Fibroblast of lung (primary cell): ENCODE data around the gene GRHPR.

ENCODE experiments used
- EZH2 ChIP-seq: IDR thresholded peaks from 2 replicates; pipeline ENCODE4 v1.5.1; 2012; ENCODE audit warnings: low read length, control low read depth, mild to moderate bottlenecking; ENCODE audit errors: missing control alignments
- TF ChIP-seq, protein P1 (sequence below), 2 donors: IDR thresholded peaks in 1 of 2; conservative IDR thresholded peaks in 1 of 2; 1 replicate in 1 of 2; 2 replicates in 1 of 2; pipeline ENCODE4 v1.5.1; 2011 to 2012; ENCODE audit warnings: low read length in 2 of 2, control low read depth in 1 of 2, inconsistent platforms in 1 of 2, low read depth in 1 of 2, mild to moderate bottlenecking in 1 of 2

DNA sequence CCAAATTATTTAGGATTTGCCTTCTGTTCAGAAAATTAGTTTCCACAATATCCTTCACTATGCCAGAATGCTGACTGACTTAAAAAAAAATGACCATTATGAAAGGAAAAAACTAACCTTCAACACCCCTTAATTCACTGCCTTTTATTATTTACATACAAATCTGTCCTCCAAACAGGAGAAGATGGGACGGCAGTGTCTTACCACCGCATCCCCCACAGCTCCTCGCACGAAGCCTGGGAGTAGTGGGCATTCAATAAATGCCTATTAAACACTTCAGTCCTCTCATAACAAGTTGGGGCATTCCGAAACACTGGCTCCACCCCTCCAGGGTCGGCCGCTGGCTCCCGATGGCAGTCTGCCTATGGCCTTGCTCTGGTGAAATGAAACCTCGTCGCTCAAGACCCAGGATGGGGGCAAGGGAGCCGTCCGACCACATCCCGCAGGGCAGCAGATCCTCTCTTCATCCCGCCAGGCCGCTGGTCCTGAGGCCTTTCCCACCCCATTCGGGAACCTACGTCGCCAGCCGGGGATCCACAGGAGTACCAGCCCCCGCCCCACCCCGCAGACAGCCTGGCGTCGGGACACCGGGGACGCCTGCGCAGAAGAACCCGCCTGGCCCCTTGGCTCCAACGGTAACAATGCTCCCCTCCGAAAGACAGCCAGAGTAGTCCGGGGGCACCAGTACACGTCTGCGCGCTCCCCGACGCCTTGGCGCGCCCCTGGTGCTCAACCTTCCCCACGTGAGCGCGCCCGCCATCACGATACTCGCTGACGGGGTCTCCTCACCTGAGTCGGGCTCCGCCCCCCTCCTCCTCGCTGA, 42.1 kb downstream of the GRHPR start:
- TF ChIP-seq, protein P1, sequence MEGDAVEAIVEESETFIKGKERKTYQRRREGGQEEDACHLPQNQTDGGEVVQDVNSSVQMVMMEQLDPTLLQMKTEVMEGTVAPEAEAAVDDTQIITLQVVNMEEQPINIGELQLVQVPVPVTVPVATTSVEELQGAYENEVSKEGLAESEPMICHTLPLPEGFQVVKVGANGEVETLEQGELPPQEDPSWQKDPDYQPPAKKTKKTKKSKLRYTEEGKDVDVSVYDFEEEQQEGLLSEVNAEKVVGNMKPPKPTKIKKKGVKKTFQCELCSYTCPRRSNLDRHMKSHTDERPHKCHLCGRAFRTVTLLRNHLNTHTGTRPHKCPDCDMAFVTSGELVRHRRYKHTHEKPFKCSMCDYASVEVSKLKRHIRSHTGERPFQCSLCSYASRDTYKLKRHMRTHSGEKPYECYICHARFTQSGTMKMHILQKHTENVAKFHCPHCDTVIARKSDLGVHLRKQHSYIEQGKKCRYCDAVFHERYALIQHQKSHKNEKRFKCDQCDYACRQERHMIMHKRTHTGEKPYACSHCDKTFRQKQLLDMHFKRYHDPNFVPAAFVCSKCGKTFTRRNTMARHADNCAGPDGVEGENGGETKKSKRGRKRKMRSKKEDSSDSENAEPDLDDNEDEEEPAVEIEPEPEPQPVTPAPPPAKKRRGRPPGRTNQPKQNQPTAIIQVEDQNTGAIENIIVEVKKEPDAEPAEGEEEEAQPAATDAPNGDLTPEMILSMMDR (conservative IDR thresholded peaks at IDR 0.05 in 1 of 2, IDR thresholded peaks at IDR 0.05 in 1 of 2; ENCODE audit: low read depth in 1 of 2, low read length in 2 of 2), result no peak
- TF ChIP-seq EZH2, result no peak
